ENCODE data around the gene FAM13A.

- TF ChIP-seq EZH2 (optimal IDR thresholded peaks at IDR 0.05; ENCODE audit: low read depth, low read length) (no peak), CTCF (IDR thresholded peaks at IDR 0.05; ENCODE audit: low read length) (no peak)
These were observed 191.9 kb downstream of the FAM13A start for GRCh38 chr4:88865046-88865445.

All from MM.1S (cell line).